HL-60/S4 treated with retinoic acid at 250 ng/mL for 4 days and 3 days (cell line): ENCODE data around the gene ARR3.
"Not testable (repeated sequence)": the region's sequence is repeated elsewhere in the genome, so short reads cannot be mapped to it uniquely, and the experiment has no call there.

Source experiments
- in situ Hi-C: fragments of 300-500 bp; cut with MboI; formaldehyde crosslinking; loops from 2 replicates; pipeline ENCODE4 v1.7.0; 2022; ENCODE audit warnings: low sequenced_read_pairs

Gene ARR3

DNA sequence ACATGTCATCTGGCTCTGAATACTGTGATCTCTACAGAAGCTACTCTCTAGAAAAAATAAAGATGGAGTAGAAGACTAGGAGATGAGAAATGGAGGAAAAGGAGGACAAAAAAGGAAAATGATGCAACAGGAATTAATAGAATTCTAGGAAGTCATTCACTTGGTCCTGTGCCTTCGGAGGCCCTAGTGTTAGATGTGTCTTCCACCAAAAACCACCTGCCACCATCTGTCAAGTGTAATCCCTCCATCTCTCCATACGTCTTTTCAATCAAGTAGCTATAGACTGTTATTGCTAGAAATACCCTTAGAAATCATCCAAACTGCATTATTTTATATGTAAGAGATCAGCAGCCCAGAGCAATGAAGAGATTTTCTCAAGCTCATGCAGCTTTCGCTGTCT lies 10.9 kb downstream of the ARR3 start:
- in situ Hi-C loops: no loop called here

DNA sequence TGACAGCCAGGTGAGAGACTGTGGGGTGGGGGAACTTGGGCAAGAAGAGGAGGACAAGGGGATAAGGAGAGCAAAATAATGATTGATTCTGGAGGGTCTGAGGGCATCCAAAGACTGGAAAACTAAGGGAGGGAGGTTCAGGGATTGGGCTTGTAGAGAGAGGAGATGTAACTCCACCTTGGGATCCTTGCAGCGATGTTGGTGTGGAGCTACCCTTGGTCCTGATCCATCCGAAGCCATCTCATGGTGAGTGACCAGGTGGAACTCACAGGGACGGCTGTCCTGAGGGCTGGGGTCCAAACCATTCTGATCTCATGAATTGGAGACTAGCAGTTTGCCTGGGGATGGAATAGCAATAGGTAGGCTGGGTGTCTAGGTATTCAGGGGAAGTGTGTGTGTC lies 12.4 kb downstream of the ARR3 start:
- in situ Hi-C loops: no loop called here

DNA sequence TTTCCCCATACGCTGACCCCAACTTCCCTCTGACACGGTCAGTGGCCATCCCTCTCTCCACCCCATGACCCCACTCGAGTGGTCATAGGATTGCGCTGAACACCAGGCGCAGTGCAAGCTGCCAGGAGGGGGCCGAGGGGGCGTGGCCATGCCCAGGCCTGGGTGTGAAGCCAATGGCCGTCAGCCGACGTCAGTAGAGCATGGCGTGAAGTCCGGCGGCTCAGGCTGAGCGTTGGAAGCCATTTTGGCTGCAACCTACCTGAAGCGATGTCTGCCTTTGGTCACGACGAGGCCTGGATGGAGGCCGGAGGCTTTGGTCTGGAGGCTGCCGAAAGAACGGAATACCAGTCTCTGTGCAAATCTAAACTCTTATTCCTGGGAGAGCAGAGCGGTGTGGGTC lies 13.8 kb downstream of the ARR3 start, which contains the start of gene RAB41:
RAB41 (plus strand) TSS at position 222 of the 400 bp plus-strand sequence; CDS start at position 268, 46 bp downstream.
- in situ Hi-C loops: no loop called here

DNA sequence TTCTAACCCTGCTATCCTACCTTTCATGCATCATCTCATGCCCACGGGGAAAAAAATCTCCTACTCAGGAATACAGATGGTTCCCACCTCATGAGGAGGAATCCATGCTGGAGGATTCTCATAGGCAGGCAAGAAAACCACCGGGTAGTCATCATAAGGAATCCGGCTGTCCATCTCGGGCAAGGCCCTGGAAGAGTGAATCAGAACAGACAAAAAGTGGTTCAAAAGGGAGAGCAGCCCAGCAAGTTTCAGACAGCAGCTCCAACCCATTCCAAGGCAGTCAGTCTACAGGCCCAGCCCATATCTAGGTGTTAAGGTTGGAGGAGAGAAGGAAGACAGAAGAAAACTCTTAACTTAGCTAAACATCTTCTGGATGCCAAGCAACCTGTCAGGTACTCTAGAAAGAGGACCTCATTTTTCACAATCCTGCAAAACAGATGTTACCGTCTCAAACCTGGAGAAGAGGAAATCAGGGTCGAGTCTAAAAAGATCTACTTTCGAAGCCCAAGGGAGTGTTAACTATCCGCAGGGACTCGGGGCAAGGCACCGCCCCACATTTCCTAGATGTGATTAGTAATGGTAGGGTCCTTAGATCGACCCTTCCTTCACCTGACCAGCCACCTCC lies 21.1 kb downstream of the ARR3 start:
- in situ Hi-C loops: no loop called here

DNA sequence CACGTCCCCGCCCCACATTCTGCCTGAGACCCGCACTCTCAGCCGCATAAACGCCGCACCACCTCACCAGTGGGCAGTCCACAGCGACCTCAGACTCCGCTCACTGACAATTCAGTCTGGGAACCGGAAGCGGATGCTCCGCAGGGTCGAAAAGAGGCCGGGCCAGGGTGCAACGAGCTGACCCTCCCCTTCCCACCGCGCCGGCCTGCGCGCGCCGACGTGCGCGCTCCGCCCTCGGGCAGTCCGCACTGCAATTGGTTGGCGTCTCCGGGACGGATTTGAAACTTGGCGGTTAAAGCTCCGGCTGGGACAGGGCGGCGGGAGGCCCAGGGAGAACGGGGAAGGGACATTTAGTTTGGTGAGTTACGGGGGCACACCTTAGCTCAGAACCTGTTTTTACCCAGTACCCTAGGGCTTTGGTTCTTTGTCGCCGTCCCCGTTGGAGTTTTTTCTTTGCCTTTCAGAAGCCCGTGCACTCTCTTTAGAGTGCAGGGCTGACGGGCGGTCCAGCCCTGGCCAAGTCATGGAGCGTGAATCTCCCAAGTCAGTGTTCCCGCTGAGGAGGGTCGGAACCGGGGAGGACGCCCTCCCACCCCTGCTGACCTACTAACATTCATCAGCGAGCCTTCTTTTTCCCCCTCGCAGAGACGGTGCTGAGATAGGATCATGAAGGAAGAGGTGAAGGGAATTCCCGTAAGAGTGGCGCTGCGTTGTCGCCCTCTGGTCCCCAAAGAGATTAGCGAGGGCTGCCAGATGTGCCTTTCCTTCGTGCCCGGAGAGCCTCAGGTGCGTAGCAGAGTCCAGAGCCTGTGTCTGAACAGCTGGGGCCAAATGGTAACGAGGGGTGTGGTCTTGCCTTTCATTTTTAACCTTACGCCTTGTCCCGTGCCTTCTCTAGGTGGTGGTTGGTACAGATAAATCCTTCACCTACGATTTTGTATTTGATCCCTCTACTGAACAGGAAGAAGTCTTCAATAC lies 21.9 kb downstream of the ARR3 start, which contains the start of the genes KIF4A and PDZD11:
KIF4A (plus strand) TSS at position 312 of the 978 bp plus-strand sequence; CDS start at position 667, 355 bp downstream.
PDZD11 (minus strand) TSS at position 135 of the 978 bp plus-strand sequence. CDS start 586 bp downstream, outside the sequence.
- in situ Hi-C loops: no loop called here

DNA sequence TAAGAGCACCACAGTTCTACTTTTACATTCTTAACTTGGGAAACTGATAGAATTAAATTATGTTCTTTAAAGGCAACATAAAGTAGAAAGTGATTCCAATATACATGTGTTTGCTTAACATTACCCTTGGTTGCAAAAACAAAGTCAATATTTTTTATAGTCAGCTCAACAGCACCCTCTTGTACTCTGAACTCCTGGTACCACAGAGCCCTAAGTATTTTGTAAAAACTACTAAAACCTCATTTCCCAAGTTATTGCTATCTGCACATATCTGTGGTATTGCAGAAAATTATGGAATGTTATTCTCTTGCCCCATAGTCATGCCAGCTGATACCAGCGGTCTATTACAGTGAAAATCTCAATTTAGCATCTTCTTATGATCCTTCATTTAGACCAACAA lies 24.7 kb downstream of the ARR3 start:
- in situ Hi-C loops: no loop called here

DNA sequence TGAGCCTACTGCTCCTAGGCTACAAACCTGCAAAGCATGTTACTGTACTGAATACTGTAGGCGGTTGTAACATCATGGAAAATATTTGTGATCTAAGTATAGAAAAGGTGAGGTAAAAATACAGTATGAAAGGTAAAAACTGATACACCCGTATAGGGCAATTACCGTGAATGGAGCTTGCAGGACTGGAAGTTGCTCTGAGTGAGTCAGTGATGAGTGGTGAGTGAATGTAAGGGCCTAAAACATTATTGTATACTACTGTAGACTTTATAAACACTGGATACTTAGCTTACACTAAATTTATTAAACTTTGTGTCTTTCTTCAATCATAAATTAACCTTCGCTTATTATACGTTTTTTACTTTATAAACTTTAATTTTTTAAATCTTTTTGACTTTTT lies 25.5 kb downstream of the ARR3 start:
- in situ Hi-C loops: no loop called here

DNA sequence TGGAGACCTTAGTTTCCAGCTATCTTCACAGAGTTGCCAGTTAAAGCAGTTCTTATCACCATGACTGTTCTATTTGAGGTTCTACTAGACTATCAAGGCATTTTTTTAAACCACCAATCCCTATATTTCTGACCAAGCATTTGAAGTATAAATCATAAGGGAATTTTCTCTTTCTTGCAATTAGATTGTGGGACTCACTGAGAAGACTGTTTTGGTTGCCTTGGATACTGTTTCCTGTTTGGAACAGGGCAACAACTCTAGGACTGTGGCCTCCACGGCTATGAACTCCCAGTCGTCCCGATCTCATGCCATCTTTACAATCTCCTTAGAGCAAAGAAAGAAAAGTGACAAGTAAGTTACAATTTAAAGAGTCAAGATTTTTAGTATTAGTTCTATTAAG lies 33.6 kb downstream of the ARR3 start:
- in situ Hi-C loops: no loop called here

DNA sequence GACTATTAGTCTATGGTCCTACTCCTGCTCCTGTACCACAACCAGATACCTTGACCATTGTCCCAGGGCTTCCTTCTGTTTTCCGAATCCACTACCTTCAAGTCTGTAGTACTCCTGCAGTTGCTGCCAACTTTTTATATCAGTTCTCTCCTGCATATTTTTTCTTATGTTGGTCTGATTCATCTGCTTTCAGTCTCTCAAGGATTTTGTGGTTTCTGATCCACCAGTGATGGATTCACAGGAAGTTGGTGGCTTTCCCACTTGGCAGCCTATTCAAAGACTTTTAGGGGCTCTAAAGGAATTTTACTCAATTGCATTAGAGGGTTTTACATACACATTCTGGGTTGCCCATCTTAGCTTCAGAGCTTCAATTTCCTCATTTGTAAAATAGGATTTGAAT lies 45.4 kb downstream of the ARR3 start:
- in situ Hi-C loops: no loop called here

DNA sequence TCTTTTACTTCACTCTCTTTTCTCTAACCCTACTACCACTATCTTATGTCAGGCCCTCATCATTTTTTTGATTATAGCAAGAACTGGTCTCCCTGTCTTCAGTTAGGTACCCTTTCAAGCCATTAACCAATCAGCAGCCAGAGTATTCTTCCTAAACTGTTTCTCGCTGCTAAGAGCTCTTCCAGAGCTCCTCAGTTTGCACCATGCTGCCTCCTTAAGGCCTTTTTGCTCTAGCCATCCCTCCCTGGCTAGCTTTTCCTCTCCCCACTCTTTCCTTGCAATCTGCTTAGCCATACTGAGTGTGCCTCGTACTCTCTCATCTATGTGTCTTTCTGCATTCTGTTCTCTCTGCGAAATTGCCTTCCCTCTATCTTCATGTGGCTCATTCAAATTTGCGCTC lies 54.6 kb downstream of the ARR3 start:
- in situ Hi-C loops: no loop called here

DNA sequence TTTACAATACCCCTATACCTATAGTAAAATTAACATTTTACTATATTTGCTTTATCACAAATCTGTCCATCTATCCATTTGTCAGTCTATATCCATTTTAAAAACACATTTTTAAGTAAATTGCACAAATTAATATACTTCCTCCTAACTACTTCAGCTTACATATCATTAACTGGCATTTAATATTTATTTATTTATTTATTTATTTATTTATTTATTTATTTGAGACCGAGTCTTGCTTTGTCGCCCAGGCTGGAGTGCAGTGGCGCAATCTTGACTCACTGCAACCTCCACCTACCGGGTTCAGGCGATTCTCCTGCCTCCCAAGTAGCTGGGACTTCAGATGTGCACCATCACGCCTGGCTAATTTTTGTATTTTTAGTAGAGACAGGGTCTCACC lies 55.5 kb downstream of the ARR3 start:
- in situ Hi-C loops: not testable (repeated sequence)

DNA sequence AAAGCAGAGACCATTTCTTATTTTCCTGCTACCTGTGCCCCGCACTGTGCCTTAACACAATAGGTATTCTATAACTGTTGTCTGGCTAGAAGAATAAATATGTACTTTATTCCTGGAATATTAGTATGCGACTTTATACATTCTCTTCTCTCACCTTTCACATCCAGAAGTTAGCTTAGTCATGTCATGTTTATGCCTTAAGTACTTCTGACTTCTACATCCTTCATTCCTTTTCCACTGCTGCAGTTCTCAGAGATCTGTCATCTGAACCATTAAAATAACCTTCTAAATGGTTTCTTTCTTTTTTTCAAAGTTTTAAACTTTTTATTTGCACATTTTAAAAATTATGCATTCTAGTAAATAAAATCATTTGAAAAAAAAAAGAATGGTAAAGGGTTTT lies 56.2 kb downstream of the ARR3 start:
- in situ Hi-C loops: no loop called here

DNA sequence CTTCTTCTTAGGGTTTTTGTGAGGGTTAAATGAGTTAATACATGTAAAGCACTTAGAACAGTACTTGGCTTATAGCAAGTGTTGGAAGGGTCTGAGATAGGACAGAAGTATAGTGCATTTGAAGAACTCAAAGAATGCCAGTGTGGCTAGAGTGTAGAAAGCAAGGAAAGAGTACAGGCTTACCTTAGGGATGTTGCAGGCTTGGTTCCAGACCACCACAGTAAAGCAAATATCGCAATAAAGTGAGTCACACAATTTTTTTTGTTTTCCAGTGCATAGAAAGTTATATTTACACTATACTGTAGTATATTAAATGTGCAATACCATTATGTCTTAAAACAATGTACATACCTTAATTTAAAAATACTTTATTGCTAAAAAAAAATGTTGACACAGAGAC lies 63.0 kb downstream of the ARR3 start:
- in situ Hi-C loops: no loop called here
